PC-9 (cell line): ENCODE data around the gene TBX2. TPM values are rescaled to one million over a fixed set of nuclear protein-coding genes. Genes with fewer than 3 reads are reported as not detected.
A peak's percentile ranks its signal among the peaks of the same experiment; 100 is the strongest.

Source experiments
- BruUV-seq: library from RNA; stranded (reverse); fragments of 400-500 nt; replicated peaks from 2 replicates; lab custom pipeline; 2021; lab: Mats Ljungman, UMichigan
- CTCF ChIA-PET: fragments of 300-600 bp; sonication (Branson Sonifier 250); formaldehyde crosslinking; loops from one replicate; lab custom pipeline; 2022; ENCODE audit warnings: antibody characterized with exemption; lab: Charles Lee
- POLR2A ChIA-PET: fragments of 300-600 bp; sonication (Branson Sonifier 250); formaldehyde crosslinking; loops from one replicate; lab custom pipeline; 2022; ENCODE audit warnings: antibody characterized with exemption; ENCODE audit not compliant: unreplicated experiment; lab: Charles Lee
- DNase-seq, 2 experiments: peaks; one replicate each; pipeline versions ENCODE4 v3.0.0 to v3.0.0-alpha.2; 2015 to 2022; ENCODE audit warnings: mixed read lengths in 1 of 2
- H2AFZ ChIP-seq: fragments of 200-600 bp; sonication (generic); 2 replicates; pipeline ENCODE4 v1.8.1; 2017; ENCODE audit warnings: antibody characterized with exemption
- H3F3A ChIP-seq: fragments of 200-600 bp; sonication (generic); 2 replicates; pipeline ENCODE4 v1.8.1; 2017; ENCODE audit warnings: antibody characterized with exemption, mild to moderate bottlenecking, low read depth; ENCODE audit not compliant: insufficient read depth
- H3K27ac ChIP-seq: fragments of 200-600 bp; sonication (generic); 2 replicates; pipeline ENCODE4 v1.6.1; 2016; ENCODE audit warnings: mixed run types
- H3K27me3 ChIP-seq: fragments of 200-600 bp; sonication (generic); 2 replicates; pipeline ENCODE4 v1.6.1; 2016; ENCODE audit warnings: low read depth, mixed run types; ENCODE audit not compliant: insufficient read depth
- H3K36me3 ChIP-seq: fragments of 200-600 bp; sonication (generic); 2 replicates; pipeline ENCODE4 v1.6.1; 2016; ENCODE audit warnings: low read depth, mixed run types
- H3K4me1 ChIP-seq: fragments of 200-600 bp; sonication (generic); replicated peaks from 2 replicates; pipeline ENCODE4 v1.6.1; 2016; ENCODE audit warnings: mixed run types; ENCODE audit not compliant: insufficient read depth
- H3K4me2 ChIP-seq: fragments of 200-600 bp; sonication (generic); 2 replicates; pipeline ENCODE4 v1.6.1; 2017; ENCODE audit warnings: mixed run types
- H3K4me3 ChIP-seq: fragments of 200-600 bp; sonication (generic); 2 replicates; pipeline ENCODE4 v1.6.1; 2016; ENCODE audit warnings: mixed run types
- H3K79me2 ChIP-seq: fragments of 200-600 bp; sonication (generic); 2 replicates; pipeline ENCODE4 v1.6.1; 2017; ENCODE audit warnings: low read depth, mixed run types
- H3K9me2 ChIP-seq: fragments of 200-600 bp; sonication (generic); 2 replicates; pipeline ENCODE4 v1.8.1; 2017; ENCODE audit warnings: mild to moderate bottlenecking; ENCODE audit not compliant: insufficient read depth
- H3K9me3 ChIP-seq: fragments of 200-600 bp; sonication (generic); 2 replicates; pipeline ENCODE4 v1.8.1; 2016; ENCODE audit warnings: low read depth; ENCODE audit not compliant: insufficient read depth
- H4K20me1 ChIP-seq: fragments of 200-600 bp; sonication (generic); 2 replicates; pipeline ENCODE4 v1.8.1; 2017; ENCODE audit not compliant: insufficient read depth
- EZH2 ChIP-seq: fragments of 200-600 bp; sonication (generic); IDR thresholded peaks from 2 replicates; pipeline ENCODE4 v1.8.0; 2017; ENCODE audit warnings: antibody characterized with exemption, low read depth
- intact Hi-C: fragments of 100-400 bp; cut with micrococcal nuclease; formaldehyde crosslinking; loops from one replicate; pipeline ENCODE4 v1.10.0; 2022; ENCODE audit not compliant: unreplicated experiment
- total RNA-seq: library from RNA; stranded (reverse); gene quantifications from 2 replicates; pipeline ENCODE4 v1.2.3, GENCODE V29; 2021
- TF ChIP-seq, protein P1 (sequence below): fragments of 200-600 bp; sonication (generic); conservative IDR thresholded peaks from 2 replicates; pipeline ENCODE4 v1.6.1; 2017; ENCODE audit warnings: mixed run types, antibody characterized with exemption, mild to moderate bottlenecking, moderate library complexity

TBX2 gene
- total RNA-seq, 1 experiment from 2014 or later, result 0.44 TPM

GRCh38 chr17:61360318-61360943 is 39.2 kb upstream of the TBX2 start:
- Histone ChIP-seq H3K4me2 (peak overlapping the region; percentile 36; the same call in 1 of the 2 replicates), H4K20me1 (no peaks in the 10 kb centered on the region), H3F3A (peaks cover 19% of the 10 kb centered on the region; the same call in 1 of the 2 replicates), H3K27ac (no peak overlapping the region), H3K27me3 (no peaks in the 10 kb centered on the region), H3K36me3 (no peaks in the 10 kb centered on the region), H3K9me3 (no peaks in the 10 kb centered on the region), H3K9me2 (no peaks in the 10 kb centered on the region), H3K79me2 (no peaks in the 10 kb centered on the region), H2AFZ (no peak overlapping the region), H3K4me1 (peaks cover 51% of the 10 kb centered on the region), H3K4me3 (no peak overlapping the region)
- ChIA-PET CTCF (no interaction called here), POLR2A (interaction anchor here (0.6 to 0.7 kb wide), 2 partner anchors 19 to 664 kb away, joined by 3 read pairs; no protein-coding TSS in a partner anchor)
- BruUV-seq, result no TSS peak
- no peak for DNase-seq
- intact Hi-C loops, result no loop called here
- TF ChIP-seq, protein P1, sequence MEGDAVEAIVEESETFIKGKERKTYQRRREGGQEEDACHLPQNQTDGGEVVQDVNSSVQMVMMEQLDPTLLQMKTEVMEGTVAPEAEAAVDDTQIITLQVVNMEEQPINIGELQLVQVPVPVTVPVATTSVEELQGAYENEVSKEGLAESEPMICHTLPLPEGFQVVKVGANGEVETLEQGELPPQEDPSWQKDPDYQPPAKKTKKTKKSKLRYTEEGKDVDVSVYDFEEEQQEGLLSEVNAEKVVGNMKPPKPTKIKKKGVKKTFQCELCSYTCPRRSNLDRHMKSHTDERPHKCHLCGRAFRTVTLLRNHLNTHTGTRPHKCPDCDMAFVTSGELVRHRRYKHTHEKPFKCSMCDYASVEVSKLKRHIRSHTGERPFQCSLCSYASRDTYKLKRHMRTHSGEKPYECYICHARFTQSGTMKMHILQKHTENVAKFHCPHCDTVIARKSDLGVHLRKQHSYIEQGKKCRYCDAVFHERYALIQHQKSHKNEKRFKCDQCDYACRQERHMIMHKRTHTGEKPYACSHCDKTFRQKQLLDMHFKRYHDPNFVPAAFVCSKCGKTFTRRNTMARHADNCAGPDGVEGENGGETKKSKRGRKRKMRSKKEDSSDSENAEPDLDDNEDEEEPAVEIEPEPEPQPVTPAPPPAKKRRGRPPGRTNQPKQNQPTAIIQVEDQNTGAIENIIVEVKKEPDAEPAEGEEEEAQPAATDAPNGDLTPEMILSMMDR, result no peak
- TF ChIP-seq EZH2, result no peak

GRCh38 chr17:61361084-61361483 is 38.6 kb upstream of the TBX2 start:
- no peaks in the 10 kb centered on the region for H3K36me3 ChIP-seq
- H3K79me2 ChIP-seq, result no peaks in the 10 kb centered on the region
- H3K4me2 ChIP-seq, result peak overlapping the region; percentile 36
- intact Hi-C loops, result no loop called here
- ChIA-PET CTCF (no interaction called here), POLR2A (interaction anchor here (0.7 kb wide), 1 partner anchor 19 kb away, joined by 3 read pairs; no protein-coding TSS in a partner anchor)
- no peaks in the 10 kb centered on the region for H3K27me3 ChIP-seq
- no peaks in the 10 kb centered on the region for H4K20me1 ChIP-seq
- no TSS peak for BruUV-seq
- no peak for TF ChIP-seq EZH2
- TF ChIP-seq, protein P1, result no peak
- H3K4me3 ChIP-seq, result no peak overlapping the region
- no peak overlapping the region for H2AFZ ChIP-seq
- peaks cover 45% of the 10 kb centered on the region for H3K4me1 ChIP-seq
- H3K27ac ChIP-seq, result no peak overlapping the region
- no peaks in the 10 kb centered on the region for H3K9me3 ChIP-seq
- DNase-seq, result peak in 1 of 2 experiments; percentile 83
- H3F3A ChIP-seq, result peaks cover 14% of the 10 kb centered on the region; the same call in 1 of the 2 replicates
- H3K9me2 ChIP-seq, result no peaks in the 10 kb centered on the region

GRCh38 chr17:61362396-61362795 is 37.2 kb upstream of the TBX2 start:
- BruUV-seq, result no TSS peak
- intact Hi-C loops, result no loop called here
- POLR2A ChIA-PET, result no interaction called here
- no peaks in the 10 kb centered on the region for H3K9me2 ChIP-seq
- H3K27me3 ChIP-seq, result no peaks in the 10 kb centered on the region
- no peak for DNase-seq
- H3K4me2 ChIP-seq, result no peak overlapping the region; the same call in 1 of the 2 replicates
- no peaks in the 10 kb centered on the region for H3K79me2 ChIP-seq
- TF ChIP-seq, protein P1, result no peak
- TF ChIP-seq EZH2, result no peak
- peaks cover 5% of the 10 kb centered on the region; the same call in 1 of the 2 replicates for H3F3A ChIP-seq
- H4K20me1 ChIP-seq, result no peaks in the 10 kb centered on the region
- no peak overlapping the region for H2AFZ ChIP-seq
- no peak overlapping the region for H3K27ac ChIP-seq
- no peak overlapping the region for H3K4me3 ChIP-seq
- H3K36me3 ChIP-seq, result no peaks in the 10 kb centered on the region
- H3K4me1 ChIP-seq, result peaks cover 32% of the 10 kb centered on the region
- CTCF ChIA-PET, result no interaction called here
- no peaks in the 10 kb centered on the region for H3K9me3 ChIP-seq
